WTC11 (cell line): Measurements from ENCODE around the gene ITPR1.

ENCODE experiments used
- TF ChIP-seq, protein P1 (sequence below): fragments of 200-600 bp; IDR thresholded peaks from 2 replicates; pipeline ENCODE4 v1.8.0; 2022; ENCODE audit warnings: antibody characterized with exemption
- TF ChIP-seq, protein P2 (sequence below): sonication (generic); formaldehyde crosslinking; IDR thresholded peaks from 2 replicates; pipeline ENCODE4 v1.8.1; 2022; ENCODE audit warnings: low read depth, mild to moderate bottlenecking, moderate library complexity, missing genetic modification reagents, borderline replicate concordance

DNA sequence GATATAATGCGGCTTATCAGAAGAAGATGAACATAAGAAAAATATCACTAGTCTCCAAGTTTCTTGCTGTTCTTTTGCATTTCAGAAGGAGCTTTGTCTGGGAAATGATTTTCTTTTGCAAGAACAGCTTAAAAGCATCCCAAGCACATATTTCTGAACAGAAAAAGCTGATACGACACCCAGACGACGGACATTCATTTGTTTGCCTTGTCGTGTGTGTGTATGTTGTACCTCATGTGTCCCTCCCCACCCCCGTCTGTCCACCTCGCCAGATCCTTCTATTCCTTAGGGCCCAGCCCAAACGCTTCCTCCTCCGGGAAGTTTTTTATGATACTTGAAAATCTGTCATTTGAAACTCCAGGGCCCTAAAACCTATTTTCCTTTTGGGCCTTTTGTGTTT is 8.8 kb downstream of the ITPR1 start:
- TF ChIP-seq, protein P1, sequence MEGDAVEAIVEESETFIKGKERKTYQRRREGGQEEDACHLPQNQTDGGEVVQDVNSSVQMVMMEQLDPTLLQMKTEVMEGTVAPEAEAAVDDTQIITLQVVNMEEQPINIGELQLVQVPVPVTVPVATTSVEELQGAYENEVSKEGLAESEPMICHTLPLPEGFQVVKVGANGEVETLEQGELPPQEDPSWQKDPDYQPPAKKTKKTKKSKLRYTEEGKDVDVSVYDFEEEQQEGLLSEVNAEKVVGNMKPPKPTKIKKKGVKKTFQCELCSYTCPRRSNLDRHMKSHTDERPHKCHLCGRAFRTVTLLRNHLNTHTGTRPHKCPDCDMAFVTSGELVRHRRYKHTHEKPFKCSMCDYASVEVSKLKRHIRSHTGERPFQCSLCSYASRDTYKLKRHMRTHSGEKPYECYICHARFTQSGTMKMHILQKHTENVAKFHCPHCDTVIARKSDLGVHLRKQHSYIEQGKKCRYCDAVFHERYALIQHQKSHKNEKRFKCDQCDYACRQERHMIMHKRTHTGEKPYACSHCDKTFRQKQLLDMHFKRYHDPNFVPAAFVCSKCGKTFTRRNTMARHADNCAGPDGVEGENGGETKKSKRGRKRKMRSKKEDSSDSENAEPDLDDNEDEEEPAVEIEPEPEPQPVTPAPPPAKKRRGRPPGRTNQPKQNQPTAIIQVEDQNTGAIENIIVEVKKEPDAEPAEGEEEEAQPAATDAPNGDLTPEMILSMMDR, result no peak
- TF ChIP-seq, protein P2, sequence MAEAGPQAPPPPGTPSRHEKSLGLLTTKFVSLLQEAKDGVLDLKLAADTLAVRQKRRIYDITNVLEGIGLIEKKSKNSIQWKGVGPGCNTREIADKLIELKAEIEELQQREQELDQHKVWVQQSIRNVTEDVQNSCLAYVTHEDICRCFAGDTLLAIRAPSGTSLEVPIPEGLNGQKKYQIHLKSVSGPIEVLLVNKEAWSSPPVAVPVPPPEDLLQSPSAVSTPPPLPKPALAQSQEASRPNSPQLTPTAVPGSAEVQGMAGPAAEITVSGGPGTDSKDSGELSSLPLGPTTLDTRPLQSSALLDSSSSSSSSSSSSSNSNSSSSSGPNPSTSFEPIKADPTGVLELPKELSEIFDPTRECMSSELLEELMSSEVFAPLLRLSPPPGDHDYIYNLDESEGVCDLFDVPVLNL, result no peak
